SK-N-MC (cell line): ENCODE data around the gene AKR1D1.

Source experiments
- EZH2 ChIP-seq: fragments of 200-600 bp; sonication (generic); IDR thresholded peaks from one replicate; pipeline ENCODE4 v1.6.1; 2017; ENCODE audit warnings: antibody characterized with exemption
- POLR2AphosphoS5 ChIP-seq: IDR thresholded peaks from 2 replicates; pipeline ENCODE4 v1.6.1; 2012; ENCODE audit warnings: mild to moderate bottlenecking, low read depth, low read length, borderline replicate concordance

- TF ChIP-seq POLR2AphosphoS5 (no peak), EZH2 (no peak)
Observed at GRCh38 chr7:138075350-138075749, 909 bp upstream of the AKR1D1 start.
